Endothelial cell of umbilical vein (primary cell): ENCODE measurements around the gene LCE3B. TPM values are rescaled to one million over a fixed set of nuclear protein-coding genes. Genes with fewer than 3 reads are reported as not detected.

Source experiments
- BruUV-seq: library from RNA; stranded (reverse); fragments of 400-500 nt; replicated peaks from 2 replicates; lab custom pipeline; 2021; lab: Mats Ljungman, UMichigan
- CTCF ChIA-PET: fragments of 300-600, 350-600 bp; sonication (Branson Sonifier 250); formaldehyde crosslinking; loops from one replicate; lab custom pipeline; 2021; ENCODE audit warnings: antibody characterized with exemption, inconsistent platforms; lab: Charles Lee
- POLR2A ChIA-PET: fragments of 300-600, 350-600 bp; sonication (Branson Sonifier 250); formaldehyde crosslinking; loops from one replicate; lab custom pipeline; 2021; ENCODE audit warnings: antibody characterized with exemption, inconsistent platforms; lab: Charles Lee
- DNase-seq: peaks from one replicate; pipeline ENCODE4 v3.0.0-alpha.2; 2011; ENCODE audit warnings: low read depth, low spot score
- FAIRE-seq: peaks from 2 replicates; lab custom pipeline; 2011; peaks lifted over from hg19 to GRCh38; lab: Jason Lieb, UNC
- H2AFZ ChIP-seq: 2 replicates; pipeline ENCODE4 v1.6.0; 2012; ENCODE audit warnings: low read depth, low read length, control low read depth, inconsistent platforms
- H3K27ac ChIP-seq: 2 replicates; pipeline ENCODE4 v1.5.1; 2011; ENCODE audit warnings: low read depth, mild to moderate bottlenecking, control low read depth, low read length, moderate library complexity; ENCODE audit not compliant: insufficient read depth
- H3K27me3 ChIP-seq, 2 experiments: 2 replicates each; pipeline versions ENCODE4 v1.6.0 to v1.6.1; 2011; ENCODE audit warnings: low read length in 2 of 2, mixed read lengths in 1 of 2; ENCODE audit not compliant: control insufficient read depth in 2 of 2, insufficient read depth in 2 of 2
- H3K36me3 ChIP-seq, 2 experiments: 2 replicates in 1 of 2; 3 replicates in 1 of 2; pipeline ENCODE4 v1.5.1; 2011; ENCODE audit warnings: low read length in 2 of 2, mild to moderate bottlenecking in 1 of 2, moderate library complexity in 1 of 2; ENCODE audit not compliant: control insufficient read depth in 2 of 2, insufficient read depth in 2 of 2; ENCODE audit errors: extremely low read depth in 1 of 2
- H3K4me1 ChIP-seq: 3 replicates; pipeline ENCODE4 v1.5.1; 2011; ENCODE audit warnings: mild to moderate bottlenecking, low read length; ENCODE audit not compliant: control insufficient read depth, insufficient read depth; ENCODE audit errors: extremely low read depth
- H3K4me2 ChIP-seq: 2 replicates; pipeline ENCODE4 v1.6.1; 2011; ENCODE audit warnings: low read length, control low read depth, mixed read lengths; ENCODE audit not compliant: insufficient read depth
- H3K4me3 ChIP-seq, 3 experiments: fragments of 200-600 bp in 1 of 3; sonication (generic), shearing (Covaris generic) in 1 of 3; replicated peaks in 1 of 3; 2 replicates each; pipeline ENCODE4 v1.5.1; 2011 to 2016; ENCODE audit warnings: control low read depth in 3 of 3, low read length in 3 of 3, mild to moderate bottlenecking in 2 of 3, inconsistent platforms in 1 of 3, low read depth in 1 of 3, moderate library complexity in 1 of 3; ENCODE audit not compliant: insufficient read depth in 1 of 3
- H3K79me2 ChIP-seq: 2 replicates; pipeline ENCODE4 v1.6.0; 2012; ENCODE audit warnings: low read length, inconsistent platforms; ENCODE audit not compliant: control insufficient read depth, insufficient read depth
- H3K9ac ChIP-seq: replicated peaks from 2 replicates; pipeline ENCODE3; 2011; ENCODE audit warnings: low read length, control low read depth; ENCODE audit not compliant: insufficient read depth; ENCODE audit errors: extremely low read depth
- H3K9me1 ChIP-seq: replicated peaks from 3 replicates; pipeline ENCODE4 v1.6.0; 2011; ENCODE audit warnings: mild to moderate bottlenecking, low read length; ENCODE audit not compliant: control insufficient read depth, insufficient read depth; ENCODE audit errors: extremely low read depth
- H3K9me3 ChIP-seq: replicated peaks from 2 replicates; pipeline ENCODE4 v1.5.1; 2012; ENCODE audit warnings: low read length, inconsistent platforms; ENCODE audit not compliant: control insufficient read depth, insufficient read depth
- H4K20me1 ChIP-seq: replicated peaks from 2 replicates; pipeline ENCODE3; 2011; ENCODE audit warnings: mild to moderate bottlenecking, low read length; ENCODE audit not compliant: control insufficient read depth, insufficient read depth; ENCODE audit errors: extremely low read depth
- CTCF ChIP-seq, 2 donors: IDR thresholded peaks; 1 replicate in 1 of 2; 2 replicates in 1 of 2; pipeline ENCODE4 v1.5.1; 2011; ENCODE audit warnings: low read length in 2 of 2, mild to moderate bottlenecking in 2 of 2, moderate library complexity in 2 of 2, control low read depth in 1 of 2, inconsistent platforms in 1 of 2, low read depth in 1 of 2; ENCODE audit not compliant: insufficient read depth in 1 of 2; ENCODE audit errors: extremely low read depth in 1 of 2
- EZH2 ChIP-seq: IDR thresholded peaks from 2 replicates; pipeline ENCODE4 v1.6.1; 2012; ENCODE audit warnings: borderline replicate concordance, low read depth, mild to moderate bottlenecking, moderate library complexity, low read length, inconsistent platforms; ENCODE audit not compliant: severe bottlenecking
- FOS ChIP-seq: IDR thresholded peaks from 2 replicates; pipeline ENCODE4 v1.6.1; 2011; ENCODE audit warnings: mild to moderate bottlenecking, low read length, moderate library complexity, borderline replicate concordance; ENCODE audit not compliant: insufficient read depth
- GATA2 ChIP-seq: IDR thresholded peaks from 2 replicates; pipeline ENCODE4 v1.7.0; 2011; ENCODE audit warnings: low read depth, mild to moderate bottlenecking, moderate library complexity, mixed read lengths, low read length; ENCODE audit not compliant: insufficient read length, insufficient read depth
- JUN ChIP-seq: IDR thresholded peaks from 2 replicates; pipeline ENCODE4 v1.6.1; 2011; ENCODE audit warnings: borderline replicate concordance, low read depth; ENCODE audit not compliant: insufficient read length, insufficient read depth
- MAX ChIP-seq: IDR thresholded peaks from 2 replicates; pipeline ENCODE4 v1.6.1; 2011; ENCODE audit not compliant: insufficient read depth, insufficient read length
- MYC ChIP-seq: IDR thresholded peaks from one replicate; pipeline ENCODE4 v1.6.1; 2011; ENCODE audit warnings: mild to moderate bottlenecking, low read depth, low read length
- POLR2A ChIP-seq: IDR thresholded peaks from 2 replicates; pipeline ENCODE4 v1.6.1; 2012; ENCODE audit warnings: low read depth, mild to moderate bottlenecking, control low read depth, low read length
- POLR2AphosphoS5 ChIP-seq: IDR thresholded peaks from 2 replicates; pipeline ENCODE4 v1.6.1; 2012; ENCODE audit warnings: low read depth, mild to moderate bottlenecking, control low read depth, low read length, moderate library complexity; ENCODE audit not compliant: insufficient read depth
- dilution Hi-C: fragments of 300-500 bp; cut with MboI; formaldehyde crosslinking; loops from one replicate; pipeline ENCODE4 v1.15.0; 2019; ENCODE audit warnings: low sequenced_read_pairs; ENCODE audit not compliant: extremely low pct_ligation_motif_present
- intact Hi-C: fragments of 100-400 bp; cut with micrococcal nuclease; formaldehyde crosslinking; loops from one replicate; pipeline ENCODE4 v1.10.0; 2022
- polyA plus RNA-seq, 4 experiments: library from polyadenylated mRNA; depleted of rRNA in 3 of 4; stranded (reverse) in 3 of 4; unstranded in 1 of 4; fragments of >200 nt; gene quantifications; 2 replicates each; pipeline versions ENCODE4 v1.2.1 to v1.2.3, GENCODE V29; 2011 to 2012; ENCODE audit warnings: missing spikeins in 1 of 4
- total RNA-seq: library from RNA; stranded (reverse); gene quantifications from 2 replicates; pipeline ENCODE4 v1.2.3, GENCODE V29; 2021

The LCE3B gene
- total and polyA plus RNA-seq, 2 donors (not counting 3 experiments of a cell fraction or from before 2014, with no cell fraction given), result not detected

- CTCF ChIA-PET, result interaction anchor here (1.1 kb wide), 1 partner anchor 14 kb away, joined by 3 read pairs; no protein-coding TSS in a partner anchor
- no peak overlapping the region for H3K4me3 ChIP-seq
- no peaks in the 10 kb centered on the region for H3K9me3 ChIP-seq
- POLR2A ChIA-PET, result no interaction called here
- intact Hi-C loops, result no loop called here
- no peaks in the 10 kb centered on the region for H4K20me1 ChIP-seq
- no peak overlapping the region for H2AFZ ChIP-seq
- TF ChIP-seq FOS, result no peak
- TF ChIP-seq GATA2, result no peak
- TF ChIP-seq CTCF (IDR thresholded peaks at IDR 0.05; ENCODE audit: extremely low read depth in 1 of 2, insufficient read depth in 1 of 2, low read depth in 1 of 2, low read length in 2 of 2), result no peak
- no peak for TF ChIP-seq POLR2A
- TF ChIP-seq JUN, result no peak
- no peak for TF ChIP-seq MYC
- no peak for TF ChIP-seq POLR2AphosphoS5
- TF ChIP-seq MAX, result no peak
- no peak for TF ChIP-seq EZH2
- H3K9ac ChIP-seq, result no peak overlapping the region
- H3K79me2 ChIP-seq, result no peaks in the 10 kb centered on the region
- DNase-seq, result no peak
- no peaks in the 10 kb centered on the region for H3K36me3 ChIP-seq
- no peaks in the 10 kb centered on the region for H3K9me1 ChIP-seq
- no peaks in the 10 kb centered on the region for H3K27me3 ChIP-seq
- dilution Hi-C loops, result no loop called here
- no peak overlapping the region for H3K27ac ChIP-seq
- FAIRE-seq, result no peak
- no peak overlapping the region for H3K4me2 ChIP-seq
- H3K4me1 ChIP-seq, result no peaks in the 10 kb centered on the region
- BruUV-seq, result no TSS peak
These were observed 44.1 kb downstream of the LCE3B start for GRCh38 chr1:152657677-152658076.
